PFSK-1 (cell line): ENCODE measurements around the gene LGALS1.

Source experiments
- POLR2AphosphoS5 ChIP-seq: IDR thresholded peaks from 2 replicates; pipeline ENCODE4 v1.6.1; 2012; ENCODE audit warnings: low read depth, mild to moderate bottlenecking, control low read depth, low read length, moderate library complexity
- REST ChIP-seq, 2 experiments: IDR thresholded peaks; 2 replicates each; pipeline versions ENCODE4 v1.6.1 to v1.8.0; 2011 to 2012; ENCODE audit warnings: low read depth in 2 of 2, low read length in 2 of 2, control low read depth in 1 of 2, inconsistent platforms in 1 of 2, mild to moderate bottlenecking in 1 of 2, moderate library complexity in 1 of 2; ENCODE audit not compliant: insufficient read depth in 1 of 2
- SIN3A ChIP-seq: IDR thresholded peaks from 2 replicates; pipeline ENCODE4 v1.6.1; 2012; ENCODE audit warnings: mild to moderate bottlenecking, low read length, moderate library complexity, borderline replicate concordance; ENCODE audit not compliant: insufficient read depth
- TAF1 ChIP-seq: IDR thresholded peaks from 2 replicates; pipeline ENCODE4 v1.6.1; 2012; ENCODE audit warnings: low read length, control low read depth, borderline replicate concordance; ENCODE audit not compliant: insufficient read depth

GRCh38 chr22:37704645-37705044 is 29.2 kb downstream of the LGALS1 start:
- TF ChIP-seq TAF1 = no peak
- TF ChIP-seq POLR2AphosphoS5 = no peak
- TF ChIP-seq REST (IDR thresholded peaks at IDR 0.05; ENCODE audit: insufficient read depth in 1 of 2, low read depth in 2 of 2, low read length in 2 of 2) = no peak
- TF ChIP-seq SIN3A = no peak
